Endothelial cell of umbilical vein (primary cell): Measurements from ENCODE around the gene IFRD2. TPM values are rescaled to one million over a fixed set of nuclear protein-coding genes. Genes with fewer than 3 reads are reported as not detected.

Experiments used
- BruUV-seq: library from RNA; stranded (reverse); fragments of 400-500 nt; replicated peaks from 2 replicates; lab custom pipeline; 2021; lab: Mats Ljungman, UMichigan
- CTCF ChIA-PET: fragments of 300-600, 350-600 bp; sonication (Branson Sonifier 250); formaldehyde crosslinking; loops from one replicate; lab custom pipeline; 2021; ENCODE audit warnings: antibody characterized with exemption, inconsistent platforms; lab: Charles Lee
- POLR2A ChIA-PET: fragments of 300-600, 350-600 bp; sonication (Branson Sonifier 250); formaldehyde crosslinking; loops from one replicate; lab custom pipeline; 2021; ENCODE audit warnings: antibody characterized with exemption, inconsistent platforms; lab: Charles Lee
- DNase-seq: peaks from one replicate; pipeline ENCODE4 v3.0.0-alpha.2; 2011; ENCODE audit warnings: low read depth, low spot score
- FAIRE-seq: peaks from 2 replicates; lab custom pipeline; 2011; peaks lifted over from hg19 to GRCh38; lab: Jason Lieb, UNC
- H2AFZ ChIP-seq: 2 replicates; pipeline ENCODE4 v1.6.0; 2012; ENCODE audit warnings: low read depth, low read length, control low read depth, inconsistent platforms
- H3K27ac ChIP-seq: 2 replicates; pipeline ENCODE4 v1.5.1; 2011; ENCODE audit warnings: low read depth, mild to moderate bottlenecking, control low read depth, low read length, moderate library complexity; ENCODE audit not compliant: insufficient read depth
- H3K27me3 ChIP-seq, 2 experiments: 2 replicates each; pipeline versions ENCODE4 v1.6.0 to v1.6.1; 2011; ENCODE audit warnings: low read length in 2 of 2, mixed read lengths in 1 of 2; ENCODE audit not compliant: control insufficient read depth in 2 of 2, insufficient read depth in 2 of 2
- H3K36me3 ChIP-seq, 2 experiments: 2 replicates in 1 of 2; 3 replicates in 1 of 2; pipeline ENCODE4 v1.5.1; 2011; ENCODE audit warnings: low read length in 2 of 2, mild to moderate bottlenecking in 1 of 2, moderate library complexity in 1 of 2; ENCODE audit not compliant: control insufficient read depth in 2 of 2, insufficient read depth in 2 of 2; ENCODE audit errors: extremely low read depth in 1 of 2
- H3K4me1 ChIP-seq: 3 replicates; pipeline ENCODE4 v1.5.1; 2011; ENCODE audit warnings: mild to moderate bottlenecking, low read length; ENCODE audit not compliant: control insufficient read depth, insufficient read depth; ENCODE audit errors: extremely low read depth
- H3K4me2 ChIP-seq: 2 replicates; pipeline ENCODE4 v1.6.1; 2011; ENCODE audit warnings: low read length, control low read depth, mixed read lengths; ENCODE audit not compliant: insufficient read depth
- H3K4me3 ChIP-seq, 3 experiments: fragments of 200-600 bp in 1 of 3; sonication (generic), shearing (Covaris generic) in 1 of 3; replicated peaks in 1 of 3; 2 replicates each; pipeline ENCODE4 v1.5.1; 2011 to 2016; ENCODE audit warnings: control low read depth in 3 of 3, low read length in 3 of 3, mild to moderate bottlenecking in 2 of 3, inconsistent platforms in 1 of 3, low read depth in 1 of 3, moderate library complexity in 1 of 3; ENCODE audit not compliant: insufficient read depth in 1 of 3
- H3K79me2 ChIP-seq: 2 replicates; pipeline ENCODE4 v1.6.0; 2012; ENCODE audit warnings: low read length, inconsistent platforms; ENCODE audit not compliant: control insufficient read depth, insufficient read depth
- H3K9ac ChIP-seq: replicated peaks from 2 replicates; pipeline ENCODE3; 2011; ENCODE audit warnings: low read length, control low read depth; ENCODE audit not compliant: insufficient read depth; ENCODE audit errors: extremely low read depth
- H3K9me1 ChIP-seq: replicated peaks from 3 replicates; pipeline ENCODE4 v1.6.0; 2011; ENCODE audit warnings: mild to moderate bottlenecking, low read length; ENCODE audit not compliant: control insufficient read depth, insufficient read depth; ENCODE audit errors: extremely low read depth
- H3K9me3 ChIP-seq: replicated peaks from 2 replicates; pipeline ENCODE4 v1.5.1; 2012; ENCODE audit warnings: low read length, inconsistent platforms; ENCODE audit not compliant: control insufficient read depth, insufficient read depth
- H4K20me1 ChIP-seq: replicated peaks from 2 replicates; pipeline ENCODE3; 2011; ENCODE audit warnings: mild to moderate bottlenecking, low read length; ENCODE audit not compliant: control insufficient read depth, insufficient read depth; ENCODE audit errors: extremely low read depth
- GATA2 ChIP-seq: IDR thresholded peaks from 2 replicates; pipeline ENCODE4 v1.7.0; 2011; ENCODE audit warnings: low read depth, mild to moderate bottlenecking, moderate library complexity, mixed read lengths, low read length; ENCODE audit not compliant: insufficient read length, insufficient read depth
- JUN ChIP-seq: IDR thresholded peaks from 2 replicates; pipeline ENCODE4 v1.6.1; 2011; ENCODE audit warnings: borderline replicate concordance, low read depth; ENCODE audit not compliant: insufficient read length, insufficient read depth
- MYC ChIP-seq: IDR thresholded peaks from one replicate; pipeline ENCODE4 v1.6.1; 2011; ENCODE audit warnings: mild to moderate bottlenecking, low read depth, low read length
- POLR2A ChIP-seq: IDR thresholded peaks from 2 replicates; pipeline ENCODE4 v1.6.1; 2012; ENCODE audit warnings: low read depth, mild to moderate bottlenecking, control low read depth, low read length
- POLR2AphosphoS5 ChIP-seq: IDR thresholded peaks from 2 replicates; pipeline ENCODE4 v1.6.1; 2012; ENCODE audit warnings: low read depth, mild to moderate bottlenecking, control low read depth, low read length, moderate library complexity; ENCODE audit not compliant: insufficient read depth
- dilution Hi-C: fragments of 300-500 bp; cut with MboI; formaldehyde crosslinking; loops from one replicate; pipeline ENCODE4 v1.15.0; 2019; ENCODE audit warnings: low sequenced_read_pairs; ENCODE audit not compliant: extremely low pct_ligation_motif_present
- intact Hi-C: fragments of 100-400 bp; cut with micrococcal nuclease; formaldehyde crosslinking; loops from one replicate; pipeline ENCODE4 v1.10.0; 2022
- polyA plus RNA-seq, 4 experiments: library from polyadenylated mRNA; depleted of rRNA in 3 of 4; stranded (reverse) in 3 of 4; unstranded in 1 of 4; fragments of >200 nt; gene quantifications; 2 replicates each; pipeline versions ENCODE4 v1.2.1 to v1.2.3, GENCODE V29; 2011 to 2012; ENCODE audit warnings: missing spikeins in 1 of 4
- total RNA-seq: library from RNA; stranded (reverse); gene quantifications from 2 replicates; pipeline ENCODE4 v1.2.3, GENCODE V29; 2021
- TF ChIP-seq, protein P1 (sequence below), 2 donors: IDR thresholded peaks; 1 replicate in 1 of 2; 2 replicates in 1 of 2; pipeline ENCODE4 v1.5.1; 2011; ENCODE audit warnings: low read length in 2 of 2, mild to moderate bottlenecking in 2 of 2, moderate library complexity in 2 of 2, control low read depth in 1 of 2, inconsistent platforms in 1 of 2, low read depth in 1 of 2; ENCODE audit not compliant: insufficient read depth in 1 of 2; ENCODE audit errors: extremely low read depth in 1 of 2

IFRD2 gene
- total and polyA plus RNA-seq, 2 donors (not counting 3 experiments of a cell fraction or from before 2014, with no cell fraction given): 99.4 to 111 TPM

DNA sequence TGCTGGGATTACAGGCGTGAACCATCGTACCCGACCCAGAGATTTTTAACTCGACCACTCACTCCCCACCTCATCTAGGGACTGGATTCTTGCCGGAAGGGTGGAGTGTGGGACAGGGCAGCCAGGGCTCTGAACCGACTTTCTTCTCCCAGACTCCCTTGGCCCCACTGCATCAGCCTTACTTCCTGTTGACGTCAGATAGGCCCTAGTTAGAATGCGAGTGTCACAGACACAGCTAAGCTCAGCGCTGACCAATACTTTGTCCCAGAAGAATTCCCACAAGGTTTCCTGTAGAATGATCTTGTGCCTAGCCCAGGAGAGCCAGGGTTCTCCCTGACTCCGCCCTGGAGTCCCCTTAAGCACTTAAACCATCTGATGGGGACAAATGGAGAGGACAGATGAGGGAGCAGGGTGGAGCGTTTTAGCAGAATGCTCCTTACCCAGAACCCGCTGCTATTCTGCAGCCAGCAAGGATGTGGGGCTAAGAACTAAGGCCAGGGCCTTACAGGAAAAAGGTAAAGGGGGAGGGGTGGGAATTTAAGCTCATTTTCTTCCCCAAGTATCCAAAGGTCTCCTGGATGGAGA, 41.6 kb upstream of the IFRD2 start:
- intact Hi-C loops: loop anchor here (1.0 kb wide), 1 partner anchor 11 kb away; no protein-coding TSS in a partner anchor
- Histone ChIP-seq H3K36me3 (peaks cover 20 to 29% of the 10 kb centered on the region in 2 experiments), H2AFZ (no peak overlapping the region), H3K4me3 (peak overlapping the region in 1 of 3 experiments; percentile 24), H3K27ac (peak overlapping the region; percentile 95), H3K27me3 (no peaks in the 10 kb centered on the region), H3K9ac (peak overlapping the region; percentile 78), H3K9me3 (no peaks in the 10 kb centered on the region), H4K20me1 (no peaks in the 10 kb centered on the region), H3K4me1 (peaks cover 36% of the 10 kb centered on the region), H3K79me2 (peaks cover 60% of the 10 kb centered on the region), H3K4me2 (peak overlapping the region; percentile 93), H3K9me1 (no peaks in the 10 kb centered on the region)
- ChIA-PET CTCF (interaction anchor here (1.3 to 5.0 kb wide), 2 partner anchors 10 to 14 kb away, joined by 4 to 66 read pairs; partner anchors contain the start of gene HYAL2), POLR2A (interaction anchor here (1.2 to 6.1 kb wide), 2 partner anchors 12 to 70 kb away, joined by 3 to 38 read pairs; partner anchors contain the start of gene HYAL2)
- TF ChIP-seq POLR2A: no peak
- TF ChIP-seq POLR2AphosphoS5: peak; percentile 21
- TF ChIP-seq GATA2: no peak
- peak; percentile 22 for TF ChIP-seq JUN
- TF ChIP-seq, protein P1, sequence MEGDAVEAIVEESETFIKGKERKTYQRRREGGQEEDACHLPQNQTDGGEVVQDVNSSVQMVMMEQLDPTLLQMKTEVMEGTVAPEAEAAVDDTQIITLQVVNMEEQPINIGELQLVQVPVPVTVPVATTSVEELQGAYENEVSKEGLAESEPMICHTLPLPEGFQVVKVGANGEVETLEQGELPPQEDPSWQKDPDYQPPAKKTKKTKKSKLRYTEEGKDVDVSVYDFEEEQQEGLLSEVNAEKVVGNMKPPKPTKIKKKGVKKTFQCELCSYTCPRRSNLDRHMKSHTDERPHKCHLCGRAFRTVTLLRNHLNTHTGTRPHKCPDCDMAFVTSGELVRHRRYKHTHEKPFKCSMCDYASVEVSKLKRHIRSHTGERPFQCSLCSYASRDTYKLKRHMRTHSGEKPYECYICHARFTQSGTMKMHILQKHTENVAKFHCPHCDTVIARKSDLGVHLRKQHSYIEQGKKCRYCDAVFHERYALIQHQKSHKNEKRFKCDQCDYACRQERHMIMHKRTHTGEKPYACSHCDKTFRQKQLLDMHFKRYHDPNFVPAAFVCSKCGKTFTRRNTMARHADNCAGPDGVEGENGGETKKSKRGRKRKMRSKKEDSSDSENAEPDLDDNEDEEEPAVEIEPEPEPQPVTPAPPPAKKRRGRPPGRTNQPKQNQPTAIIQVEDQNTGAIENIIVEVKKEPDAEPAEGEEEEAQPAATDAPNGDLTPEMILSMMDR (IDR thresholded peaks at IDR 0.05; ENCODE audit: extremely low read depth in 1 of 2, insufficient read depth in 1 of 2, low read depth in 1 of 2, low read length in 2 of 2): no peak
- TF ChIP-seq MYC: no peak
- BruUV-seq: TSS peak; percentile 13
- DNase-seq (peak; percentile 86), FAIRE-seq (peak; percentile 93)
- dilution Hi-C loops: no loop called here
